Measurements from ENCODE around the gene JMJD6. TPM values are rescaled to one million over a fixed set of nuclear protein-coding genes. Genes with fewer than 3 reads are reported as not detected.

Gene JMJD6
- total and polyA plus RNA-seq, 2 experiments from 2014 or later, result 11.4 to 12.8 TPM

DNA sequence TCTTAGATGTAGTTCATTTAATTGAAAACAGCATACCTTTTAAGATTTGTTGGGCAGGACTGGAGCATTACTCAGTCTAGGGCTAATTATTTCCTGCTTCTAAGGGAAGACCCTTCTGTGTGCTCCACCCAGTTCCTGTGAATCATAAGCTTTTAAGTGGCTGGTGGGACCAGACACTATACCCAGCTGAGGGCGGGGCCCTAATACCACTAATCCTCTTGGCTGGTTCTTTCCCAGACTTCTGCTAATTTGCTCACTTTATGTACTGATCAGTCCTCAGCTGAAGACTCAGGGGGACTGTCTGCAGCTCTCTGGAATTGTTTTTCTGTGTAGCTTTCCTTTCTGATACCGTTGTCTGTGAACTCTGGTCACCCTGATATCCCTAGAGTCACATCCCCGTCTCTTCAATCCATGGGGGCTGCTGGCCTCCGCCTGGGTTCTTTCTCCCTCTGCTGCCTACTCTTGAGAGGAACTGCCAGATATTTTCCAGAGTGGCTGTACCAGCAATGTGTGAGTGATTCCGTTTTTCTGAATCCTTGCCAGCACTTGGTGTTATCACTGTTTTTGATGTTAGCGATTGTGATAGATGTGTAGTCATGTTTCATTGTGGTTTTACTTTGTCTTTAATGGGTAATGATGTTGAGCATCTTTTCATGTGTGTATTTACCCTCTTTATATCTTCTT lies 46.6 kb upstream of the JMJD6 start:
- ATAC-seq (no peak), DNase-seq (ENCODE audit: low spot score) (no peak)
- H3K4me3 Mint-ChIP-seq, result no peak overlapping the region

More for the DNA sequence above, 46.6 kb upstream of the JMJD6 start:
- H3K4me3 ChIP-seq, result no peak overlapping the region
- no peaks in the 10 kb centered on the region for H3K9me3 Mint-ChIP-seq
- no peak overlapping the region for H3K27ac ChIP-seq (ENCODE audit: low read depth)
- no peak overlapping the region for H3K27ac Mint-ChIP-seq
- H3K4me1 ChIP-seq (ENCODE audit: insufficient read depth), result no peaks in the 10 kb centered on the region
- H3K4me1 Mint-ChIP-seq, result no peaks in the 10 kb centered on the region; the same call in 2 of the 3 replicates
- no peaks in the 10 kb centered on the region for H3K9me2 ChIP-seq (ENCODE audit: insufficient read depth)
- H3K27me3 Mint-ChIP-seq (ENCODE audit: insufficient read depth, low read depth, poor library complexity), result peaks cover 10% of the 10 kb centered on the region
- peaks cover 32% of the 10 kb centered on the region; the same call in 2 of the 3 replicates for H3K36me3 Mint-ChIP-seq (ENCODE audit: low read depth)
- H4K20me1 ChIP-seq (replicated peaks; ENCODE audit: insufficient read depth), result 0 out of 2 replicates have a peak, but pooled peaks cover 3% of the 10 kb centered on the region
- no peak overlapping the region for H2AFZ ChIP-seq
- no peak for TF ChIP-seq JUNB (IDR thresholded peaks at IDR 0.05; ENCODE audit: unreplicated experiment)
- no peak for TF ChIP-seq EZH2phosphoT487 (IDR thresholded peaks at IDR 0.05; ENCODE audit: unreplicated experiment)
- TF ChIP-seq CTCF (conservative IDR thresholded peaks at IDR 0.05; ENCODE audit: low read depth in 2 of 2), result no peak
- TF ChIP-seq, protein P1, sequence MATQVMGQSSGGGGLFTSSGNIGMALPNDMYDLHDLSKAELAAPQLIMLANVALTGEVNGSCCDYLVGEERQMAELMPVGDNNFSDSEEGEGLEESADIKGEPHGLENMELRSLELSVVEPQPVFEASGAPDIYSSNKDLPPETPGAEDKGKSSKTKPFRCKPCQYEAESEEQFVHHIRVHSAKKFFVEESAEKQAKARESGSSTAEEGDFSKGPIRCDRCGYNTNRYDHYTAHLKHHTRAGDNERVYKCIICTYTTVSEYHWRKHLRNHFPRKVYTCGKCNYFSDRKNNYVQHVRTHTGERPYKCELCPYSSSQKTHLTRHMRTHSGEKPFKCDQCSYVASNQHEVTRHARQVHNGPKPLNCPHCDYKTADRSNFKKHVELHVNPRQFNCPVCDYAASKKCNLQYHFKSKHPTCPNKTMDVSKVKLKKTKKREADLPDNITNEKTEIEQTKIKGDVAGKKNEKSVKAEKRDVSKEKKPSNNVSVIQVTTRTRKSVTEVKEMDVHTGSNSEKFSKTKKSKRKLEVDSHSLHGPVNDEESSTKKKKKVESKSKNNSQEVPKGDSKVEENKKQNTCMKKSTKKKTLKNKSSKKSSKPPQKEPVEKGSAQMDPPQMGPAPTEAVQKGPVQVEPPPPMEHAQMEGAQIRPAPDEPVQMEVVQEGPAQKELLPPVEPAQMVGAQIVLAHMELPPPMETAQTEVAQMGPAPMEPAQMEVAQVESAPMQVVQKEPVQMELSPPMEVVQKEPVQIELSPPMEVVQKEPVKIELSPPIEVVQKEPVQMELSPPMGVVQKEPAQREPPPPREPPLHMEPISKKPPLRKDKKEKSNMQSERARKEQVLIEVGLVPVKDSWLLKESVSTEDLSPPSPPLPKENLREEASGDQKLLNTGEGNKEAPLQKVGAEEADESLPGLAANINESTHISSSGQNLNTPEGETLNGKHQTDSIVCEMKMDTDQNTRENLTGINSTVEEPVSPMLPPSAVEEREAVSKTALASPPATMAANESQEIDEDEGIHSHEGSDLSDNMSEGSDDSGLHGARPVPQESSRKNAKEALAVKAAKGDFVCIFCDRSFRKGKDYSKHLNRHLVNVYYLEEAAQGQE (IDR thresholded peaks at IDR 0.05; ENCODE audit: unreplicated experiment), result no peak
- TF ChIP-seq, protein P2, sequence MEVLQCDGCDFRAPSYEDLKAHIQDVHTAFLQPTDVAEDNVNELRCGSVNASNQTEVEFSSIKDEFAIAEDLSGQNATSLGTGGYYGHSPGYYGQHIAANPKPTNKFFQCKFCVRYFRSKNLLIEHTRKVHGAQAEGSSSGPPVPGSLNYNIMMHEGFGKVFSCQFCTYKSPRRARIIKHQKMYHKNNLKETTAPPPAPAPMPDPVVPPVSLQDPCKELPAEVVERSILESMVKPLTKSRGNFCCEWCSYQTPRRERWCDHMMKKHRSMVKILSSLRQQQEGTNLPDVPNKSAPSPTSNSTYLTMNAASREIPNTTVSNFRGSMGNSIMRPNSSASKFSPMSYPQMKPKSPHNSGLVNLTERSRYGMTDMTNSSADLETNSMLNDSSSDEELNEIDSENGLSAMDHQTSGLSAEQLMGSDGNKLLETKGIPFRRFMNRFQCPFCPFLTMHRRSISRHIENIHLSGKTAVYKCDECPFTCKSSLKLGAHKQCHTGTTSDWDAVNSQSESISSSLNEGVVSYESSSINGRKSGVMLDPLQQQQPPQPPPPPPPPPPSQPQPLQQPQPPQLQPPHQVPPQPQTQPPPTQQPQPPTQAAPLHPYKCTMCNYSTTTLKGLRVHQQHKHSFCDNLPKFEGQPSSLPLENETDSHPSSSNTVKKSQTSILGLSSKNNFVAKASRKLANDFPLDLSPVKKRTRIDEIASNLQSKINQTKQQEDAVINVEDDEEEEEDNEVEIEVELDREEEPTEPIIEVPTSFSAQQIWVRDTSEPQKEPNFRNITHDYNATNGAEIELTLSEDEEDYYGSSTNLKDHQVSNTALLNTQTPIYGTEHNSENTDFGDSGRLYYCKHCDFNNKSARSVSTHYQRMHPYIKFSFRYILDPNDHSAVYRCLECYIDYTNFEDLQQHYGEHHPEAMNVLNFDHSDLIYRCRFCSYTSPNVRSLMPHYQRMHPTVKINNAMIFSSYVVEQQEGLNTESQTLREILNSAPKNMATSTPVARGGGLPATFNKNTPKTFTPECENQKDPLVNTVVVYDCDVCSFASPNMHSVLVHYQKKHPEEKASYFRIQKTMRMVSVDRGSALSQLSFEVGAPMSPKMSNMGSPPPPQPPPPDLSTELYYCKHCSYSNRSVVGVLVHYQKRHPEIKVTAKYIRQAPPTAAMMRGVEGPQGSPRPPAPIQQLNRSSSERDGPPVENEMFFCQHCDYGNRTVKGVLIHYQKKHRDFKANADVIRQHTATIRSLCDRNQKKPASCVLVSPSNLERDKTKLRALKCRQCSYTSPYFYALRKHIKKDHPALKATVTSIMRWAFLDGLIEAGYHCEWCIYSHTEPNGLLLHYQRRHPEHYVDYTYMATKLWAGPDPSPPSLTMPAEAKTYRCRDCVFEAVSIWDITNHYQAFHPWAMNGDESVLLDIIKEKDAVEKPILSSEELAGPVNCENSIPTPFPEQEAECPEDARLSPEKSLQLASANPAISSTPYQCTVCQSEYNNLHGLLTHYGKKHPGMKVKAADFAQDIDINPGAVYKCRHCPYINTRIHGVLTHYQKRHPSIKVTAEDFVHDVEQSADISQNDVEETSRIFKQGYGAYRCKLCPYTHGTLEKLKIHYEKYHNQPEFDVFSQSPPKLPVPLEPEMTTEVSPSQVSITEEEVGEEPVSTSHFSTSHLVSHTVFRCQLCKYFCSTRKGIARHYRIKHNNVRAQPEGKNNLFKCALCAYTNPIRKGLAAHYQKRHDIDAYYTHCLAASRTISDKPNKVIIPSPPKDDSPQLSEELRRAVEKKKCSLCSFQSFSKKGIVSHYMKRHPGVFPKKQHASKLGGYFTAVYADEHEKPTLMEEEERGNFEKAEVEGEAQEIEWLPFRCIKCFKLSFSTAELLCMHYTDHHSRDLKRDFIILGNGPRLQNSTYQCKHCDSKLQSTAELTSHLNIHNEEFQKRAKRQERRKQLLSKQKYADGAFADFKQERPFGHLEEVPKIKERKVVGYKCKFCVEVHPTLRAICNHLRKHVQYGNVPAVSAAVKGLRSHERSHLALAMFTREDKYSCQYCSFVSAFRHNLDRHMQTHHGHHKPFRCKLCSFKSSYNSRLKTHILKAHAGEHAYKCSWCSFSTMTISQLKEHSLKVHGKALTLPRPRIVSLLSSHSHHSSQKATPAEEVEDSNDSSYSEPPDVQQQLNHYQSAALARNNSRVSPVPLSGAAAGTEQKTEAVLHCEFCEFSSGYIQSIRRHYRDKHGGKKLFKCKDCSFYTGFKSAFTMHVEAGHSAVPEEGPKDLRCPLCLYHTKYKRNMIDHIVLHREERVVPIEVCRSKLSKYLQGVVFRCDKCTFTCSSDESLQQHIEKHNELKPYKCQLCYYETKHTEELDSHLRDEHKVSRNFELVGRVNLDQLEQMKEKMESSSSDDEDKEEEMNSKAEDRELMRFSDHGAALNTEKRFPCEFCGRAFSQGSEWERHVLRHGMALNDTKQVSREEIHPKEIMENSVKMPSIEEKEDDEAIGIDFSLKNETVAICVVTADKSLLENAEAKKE (CRISPR knock-in tag; IDR thresholded peaks at IDR 0.05), result no peak
- no peak for TF ChIP-seq POLR2AphosphoS5 (IDR thresholded peaks at IDR 0.05; ENCODE audit: low read depth)
- TF ChIP-seq NANOG (IDR thresholded peaks at IDR 0.05; ENCODE audit: borderline replicate concordance), result no peak
- TF ChIP-seq ZNF114 (CRISPR knock-in tag; IDR thresholded peaks at IDR 0.05), result no peak
- no peak for TF ChIP-seq ZNF331 (CRISPR knock-in tag; IDR thresholded peaks at IDR 0.05; ENCODE audit: low read depth)
- TF ChIP-seq STAT1 (IDR thresholded peaks at IDR 0.05; ENCODE audit: unreplicated experiment), result no peak
- no peak for TF ChIP-seq EZH2 (IDR thresholded peaks at IDR 0.05; ENCODE audit: low read depth, unreplicated experiment)
- no peak for TF ChIP-seq CREB1 (CRISPR knock-in tag; IDR thresholded peaks at IDR 0.05; ENCODE audit: low read depth)
- no peak for TF ChIP-seq ETS1 (IDR thresholded peaks at IDR 0.05)
- H3K4me2 ChIP-seq, result no peak overlapping the region
- no peaks in the 10 kb centered on the region for H3K79me2 ChIP-seq (replicated peaks; ENCODE audit: insufficient read depth)
- H3F3A ChIP-seq (replicated peaks; ENCODE audit: low read depth), result no peaks in the 10 kb centered on the region
- no peaks in the 10 kb centered on the region for H3K27me3 ChIP-seq (ENCODE audit: insufficient read depth)
- peaks cover 10% of the 10 kb centered on the region; the same call in 1 of the 2 replicates for H3K36me3 ChIP-seq (ENCODE audit: insufficient read depth)

Data from GM23338 (cell line).